Endodermal cell (in vitro differentiated cells): ENCODE results near the gene LIG3. TPM values are rescaled to one million over a fixed set of nuclear protein-coding genes. Genes with fewer than 3 reads are reported as not detected.
A peak's percentile ranks its signal among the peaks of the same experiment; 100 is the strongest.
"Not testable (repeated sequence)": the region's sequence is repeated elsewhere in the genome, so short reads cannot be mapped to it uniquely, and the experiment has no call there.

Source experiments
- DNase-seq: peaks from one replicate; pipeline ENCODE4 v3.0.0-alpha.2; 2017
- H3K27ac ChIP-seq: 2 replicates; pipeline ENCODE4 v1.5.1; 2013; ENCODE audit warnings: mild to moderate bottlenecking, low read depth, low read length, moderate library complexity
- H3K27me3 ChIP-seq: 2 replicates; pipeline ENCODE4 v1.6.1; 2013; ENCODE audit warnings: mild to moderate bottlenecking, low read length, moderate library complexity; ENCODE audit not compliant: insufficient read depth, control insufficient read depth, poor library complexity, severe bottlenecking
- H3K36me3 ChIP-seq: 2 replicates; pipeline ENCODE4 v1.7.0; 2013; ENCODE audit warnings: mild to moderate bottlenecking, low read length, moderate library complexity; ENCODE audit not compliant: control insufficient read depth, insufficient read depth
- H3K4me1 ChIP-seq: one replicate; pipeline ENCODE4 v1.7.0; 2013; ENCODE audit warnings: low read length; ENCODE audit not compliant: control insufficient read depth, insufficient read depth
- H3K4me3 ChIP-seq: 2 replicates; pipeline ENCODE4 v1.5.1; 2013; ENCODE audit warnings: mild to moderate bottlenecking, low read length, moderate library complexity
- H3K9ac ChIP-seq: 2 replicates; pipeline ENCODE4 v1.6.1; 2013; ENCODE audit warnings: mild to moderate bottlenecking, low read length, moderate library complexity; ENCODE audit not compliant: poor library complexity, severe bottlenecking; ENCODE audit errors: extremely low read depth
- H3K9me3 ChIP-seq: 2 replicates; pipeline ENCODE4 v1.6.1; 2013; ENCODE audit warnings: mild to moderate bottlenecking, low read length, moderate library complexity; ENCODE audit not compliant: control insufficient read depth
- H3K27ac Mint-ChIP-seq: 2 replicates; pipeline ENCODE4 v1.8.0; 2020; ENCODE audit warnings: mixed read lengths
- H3K27me3 Mint-ChIP-seq: 2 replicates; pipeline ENCODE4 v1.8.0; 2021; ENCODE audit warnings: mild to moderate bottlenecking, mixed read lengths; ENCODE audit not compliant: insufficient read depth
- H3K36me3 Mint-ChIP-seq: 2 replicates; pipeline ENCODE4 v1.8.0; 2020; ENCODE audit warnings: low read depth, mixed read lengths
- H3K4me1 Mint-ChIP-seq: 2 replicates; pipeline ENCODE4 v1.8.0; 2020; ENCODE audit warnings: mixed read lengths
- H3K4me3 Mint-ChIP-seq: 2 replicates; pipeline ENCODE4 v1.8.0; 2020; ENCODE audit warnings: mild to moderate bottlenecking, moderate library complexity, mixed read lengths
- H3K9me3 Mint-ChIP-seq: 2 replicates; pipeline ENCODE4 v1.8.0; 2020; ENCODE audit warnings: mild to moderate bottlenecking, mixed read lengths
- CTCF ChIP-seq: fragments of 200-600 bp; sonication (generic); conservative IDR thresholded peaks from 2 replicates; pipeline ENCODE4 v1.5.0; 2021; ENCODE audit warnings: antibody characterized with exemption, mild to moderate bottlenecking
- WGBS, 2 experiments: methylation state at CpG; one replicate each; pipeline versions ENCODE4 v1.1.5 to v1.1.7; 2013; ENCODE audit warnings: missing lambda C conversion rate in 2 of 2, mixed read lengths in 1 of 2; ENCODE audit not compliant: insufficient coverage in 1 of 2, insufficient read length in 1 of 2; 5-methylcytosine and 5-hydroxymethylcytosine counted together
- long read RNA-seq, 4 experiments: library from polyadenylated mRNA in 2 of 4; library from RNA in 1 of 4; library from capped mRNA in 1 of 4; stranded (forward) in 3 of 4; unstranded in 1 of 4; transcript quantifications; one replicate each; pipeline ENCODE4 v2.0.0, GENCODE V29; 2020 to 2021; ENCODE audit warnings: inconsistent platforms in 1 of 4
- polyA plus RNA-seq, 2 experiments: library from polyadenylated mRNA; stranded (reverse); fragments of 50-300 nt; gene quantifications; one replicate each; pipeline ENCODE4 v1.2.3, GENCODE V29; 2013
- total RNA-seq, 2 donors: library from RNA; stranded (reverse); fragmentation: NEBNext Ultra II Directional in 1 of 2; extraction: Animal tissue kit (Norgen Biotek cat#: 25700) in 1 of 2; gene quantifications; 2 replicates in 1 of 2; 3 replicates in 1 of 2; pipeline ENCODE4 v1.2.1, GENCODE V29; 2021

The LIG3 gene
- total RNA-seq: 100 to 1,000 TPM; 110 to 130 TPM
- polyA plus RNA-seq (2013, experiment 1 of 2): 73.1 TPM
- 55.9 TPM for polyA plus RNA-seq (2013, experiment 2 of 2)
- long read RNA-seq, experiment 1, full-length matches to known transcripts: 4 of 23 reads
- long read RNA-seq, experiment 1, partial matches to known transcripts: 12 of 23 reads
- long read RNA-seq, experiment 1, other reads (novel, unspliced or antisense): 7 of 23 reads
- long read RNA-seq, experiment 2, full-length matches to known transcripts: 118 of 176 reads
- long read RNA-seq, experiment 2, partial matches to known transcripts: 19 of 176 reads
- long read RNA-seq, experiment 2, other reads (novel, unspliced or antisense): 39 of 176 reads
- long read RNA-seq, experiment 3, full-length matches to known transcripts: 352 of 455 reads
- long read RNA-seq, experiment 3, partial matches to known transcripts: 10 of 455 reads
- long read RNA-seq, experiment 3, other reads (novel, unspliced or antisense): 93 of 455 reads
- long read RNA-seq, experiment 4, full-length matches to known transcripts: 1 of 13 reads
- long read RNA-seq, experiment 4, partial matches to known transcripts: 12 of 13 reads
- long read RNA-seq, experiment 4, other reads (novel, unspliced or antisense): 0 of 13 reads

- Histone ChIP-seq H3K27me3 (no peaks in the 10 kb centered on the region), H3K4me1 (no peaks in the 10 kb centered on the region), H3K9me3 (no peaks in the 10 kb centered on the region), H3K27ac (peak within 1 kb of the TSS; percentile 93), H3K36me3 (peaks cover 24% of the 10 kb centered on the region), H3K9ac (peak within 1 kb of the TSS; percentile 97), H3K4me3 (peak within 1 kb of the TSS; percentile 90)
- no peak for TF ChIP-seq CTCF
- peaks cover 25% of the 10 kb centered on the region for H3K4me1 Mint-ChIP-seq
- H3K27ac Mint-ChIP-seq: peak within 1 kb of the TSS; percentile 94
- H3K27me3 Mint-ChIP-seq: no peaks in the 10 kb centered on the region
- peak within 1 kb of the TSS; percentile 79 for H3K4me3 Mint-ChIP-seq
- peak; percentile 100 for DNase-seq
- WGBS, 2 experiments: 0% methylated on average over 5 to 39 of the region's 39 CpGs
- H3K9me3 Mint-ChIP-seq: no peaks in the 10 kb centered on the region
- H3K36me3 Mint-ChIP-seq: peaks cover 23% of the 10 kb centered on the region
Observed at GRCh38 chr17:34980353-34980680, at the start of gene LIG3. LIG3 (plus strand) TSS chr17:34980512; CDS start chr17:34983006, 2,494 bp downstream.

- WGBS, 2 experiments: 92 to 100% methylated on average over 1 to 4 of the region's 4 CpGs
- H3K4me3 Mint-ChIP-seq, DNase-seq: not testable (repeated sequence)
Observed at GRCh38 chr17:34950780-34951179, 29.5 kb upstream of the LIG3 start.

GRCh38 chr17:34958438-34958837, 21.9 kb upstream of the LIG3 start:
- H3K9ac ChIP-seq: no peak overlapping the region
- Mint-ChIP-seq H3K4me3 (no peak overlapping the region), H3K36me3 (no peaks in the 10 kb centered on the region), H3K4me1 (peaks cover 8% of the 10 kb centered on the region), H3K9me3 (no peaks in the 10 kb centered on the region), H3K27ac (no peak overlapping the region), H3K27me3 (peaks cover 52% of the 10 kb centered on the region)
- no peaks in the 10 kb centered on the region for H3K9me3 ChIP-seq
- WGBS, 2 experiments: 100% methylated on average over 1 of the region's 1 CpG; no CpG with 5 or more reads in 1 of the 2 experiments
- H3K4me1 ChIP-seq: no peaks in the 10 kb centered on the region
- no peak for TF ChIP-seq CTCF
- H3K27ac ChIP-seq: no peak overlapping the region
- DNase-seq: no peak
- peaks cover 38% of the 10 kb centered on the region for H3K27me3 ChIP-seq
- no peak overlapping the region for H3K4me3 ChIP-seq
- H3K36me3 ChIP-seq: peaks cover 7% of the 10 kb centered on the region

More at GRCh38 chr17:34950780-34951179, 29.5 kb upstream of the LIG3 start:
- not testable (repeated sequence) for H3K9ac ChIP-seq, H3K4me1 ChIP-seq, H3K9me3 Mint-ChIP-seq, H3K36me3 ChIP-seq, H3K27ac Mint-ChIP-seq, H3K9me3 ChIP-seq, H3K27ac ChIP-seq, H3K4me1 Mint-ChIP-seq, H3K36me3 Mint-ChIP-seq, H3K4me3 ChIP-seq
- H3K27me3 ChIP-seq: peaks cover 22% of the 10 kb centered on the region
- H3K27me3 Mint-ChIP-seq: peaks cover 23% of the 10 kb centered on the region
